ENCODE measurements around the gene PSMB2. TPM values are rescaled to one million over a fixed set of nuclear protein-coding genes. Genes with fewer than 3 reads are reported as not detected.

The PSMB2 gene
- 25.2 and 25.6 TPM in 2 replicates for total RNA-seq

DNA sequence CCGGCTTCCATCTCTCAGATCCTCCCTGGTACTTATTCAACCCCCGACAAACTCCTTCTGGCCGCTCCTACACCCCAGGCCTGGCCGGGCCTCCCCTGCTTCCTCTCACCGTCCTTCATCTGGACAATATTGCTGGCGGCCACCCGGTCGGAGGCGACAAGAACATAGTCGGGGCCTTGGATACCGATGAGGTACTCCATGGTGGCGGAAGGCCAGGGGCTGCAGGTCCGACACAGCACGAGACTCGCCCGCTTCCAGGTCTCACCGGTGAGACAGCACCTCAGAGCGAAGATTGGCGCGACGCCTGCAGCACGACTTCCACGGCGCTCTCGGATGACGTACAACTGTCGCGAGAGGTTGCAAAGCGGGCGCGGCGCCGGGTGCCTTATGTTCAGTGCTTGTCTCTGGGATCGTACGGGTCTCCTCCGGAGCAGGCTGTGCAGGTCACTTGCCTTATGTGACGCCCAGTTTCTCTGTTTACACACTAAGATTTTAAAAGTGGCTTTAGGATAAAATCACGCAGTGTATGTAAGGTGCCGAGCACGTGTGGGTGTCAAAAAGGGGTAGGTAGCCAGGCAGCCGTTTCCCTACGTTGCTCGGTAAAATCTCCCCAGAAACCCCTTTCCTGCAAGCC is at the start of gene PSMB2:
PSMB2 (minus strand) TSS at position 294 of the 634 bp plus-strand sequence; CDS start at position 200, 94 bp downstream.

DNA sequence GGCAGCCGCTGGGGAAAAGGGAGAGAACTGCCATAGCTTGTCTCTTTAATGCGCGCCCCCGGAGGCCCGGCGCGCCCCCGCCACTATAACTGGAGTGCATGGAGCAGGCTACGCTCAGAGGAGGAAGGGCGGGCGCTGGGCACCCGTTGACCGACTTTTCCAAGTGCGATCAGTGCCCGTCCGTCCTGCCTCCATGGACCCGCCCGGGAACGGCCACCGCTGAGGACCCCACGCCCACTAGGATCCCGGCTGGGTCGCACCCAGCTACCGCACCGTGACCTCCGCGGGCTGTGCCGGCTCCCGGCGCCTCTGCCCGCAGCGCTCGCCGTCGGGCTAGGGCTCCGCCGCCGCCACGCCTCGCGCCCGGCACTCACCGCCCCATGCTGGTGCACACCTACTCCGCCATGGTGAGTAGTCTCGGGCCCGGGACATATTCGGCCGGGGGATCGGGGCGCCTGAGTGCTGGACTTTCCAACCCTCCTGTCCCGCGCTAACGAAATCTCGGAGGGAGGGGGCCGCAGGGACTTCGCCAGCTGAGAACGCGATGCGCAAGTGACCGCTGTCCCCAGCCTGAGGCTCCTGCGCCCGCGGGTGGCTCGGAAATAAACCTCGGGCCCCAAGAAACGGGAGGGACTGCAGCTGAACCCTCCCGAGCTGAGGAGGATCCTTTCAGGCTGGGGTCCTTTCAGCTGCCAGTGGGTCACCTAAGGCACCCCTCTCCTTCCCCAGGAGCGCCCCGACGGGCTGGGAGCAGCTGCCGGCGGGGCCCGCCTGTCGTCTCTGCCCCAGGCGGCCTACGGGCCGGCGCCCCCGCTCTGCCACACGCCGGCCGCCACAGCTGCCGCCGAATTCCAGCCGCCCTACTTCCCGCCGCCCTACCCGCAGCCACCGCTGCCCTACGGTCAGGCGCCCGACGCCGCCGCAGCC is 67.9 kb downstream of the PSMB2 start, which contains the start of gene TFAP2E:
TFAP2E (plus strand) TSS at position 117 of the 927 bp plus-strand sequence; CDS start at position 381, 264 bp downstream.

DNA sequence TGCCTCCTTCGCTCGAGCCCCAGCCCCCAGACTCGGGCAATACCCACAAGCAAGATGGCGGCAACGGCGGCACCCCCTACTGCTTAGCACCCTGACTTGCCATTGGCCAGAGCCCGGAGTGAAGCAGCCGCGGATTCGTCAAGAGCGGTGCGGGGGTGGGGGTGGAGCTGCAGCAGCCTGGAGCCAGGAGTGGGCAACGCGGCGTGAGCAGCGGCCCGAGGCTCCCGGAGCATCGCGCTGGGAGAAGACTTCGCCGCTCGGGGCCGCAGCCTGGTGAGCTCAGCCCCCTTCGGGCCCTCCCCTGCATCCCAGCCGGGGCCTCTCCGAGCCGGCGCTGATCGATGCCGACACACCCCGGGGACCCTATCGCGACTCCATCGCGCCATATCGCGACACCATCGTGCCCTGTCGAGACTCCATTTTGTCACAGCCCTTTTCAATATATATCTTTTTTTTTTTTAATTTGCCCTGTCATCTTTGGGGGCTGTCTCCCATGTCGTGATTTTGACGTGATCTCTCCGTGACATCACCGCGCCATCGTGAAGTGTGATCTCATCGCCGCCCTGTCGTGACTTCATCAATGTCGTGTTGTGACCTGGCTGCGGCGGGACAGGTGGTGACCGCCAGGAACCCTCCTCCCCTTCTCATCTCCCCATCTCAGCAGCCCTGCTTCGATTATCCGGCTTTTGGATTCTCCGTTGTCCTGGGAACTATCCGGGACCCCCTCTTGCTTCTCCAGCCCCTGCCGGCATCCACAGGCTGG is 83.5 kb downstream of the PSMB2 start, which contains the start of gene NCDN:
NCDN (plus strand) TSS at position 189 of the 763 bp plus-strand sequence; CDS start at position 581, 392 bp downstream.

DNA sequence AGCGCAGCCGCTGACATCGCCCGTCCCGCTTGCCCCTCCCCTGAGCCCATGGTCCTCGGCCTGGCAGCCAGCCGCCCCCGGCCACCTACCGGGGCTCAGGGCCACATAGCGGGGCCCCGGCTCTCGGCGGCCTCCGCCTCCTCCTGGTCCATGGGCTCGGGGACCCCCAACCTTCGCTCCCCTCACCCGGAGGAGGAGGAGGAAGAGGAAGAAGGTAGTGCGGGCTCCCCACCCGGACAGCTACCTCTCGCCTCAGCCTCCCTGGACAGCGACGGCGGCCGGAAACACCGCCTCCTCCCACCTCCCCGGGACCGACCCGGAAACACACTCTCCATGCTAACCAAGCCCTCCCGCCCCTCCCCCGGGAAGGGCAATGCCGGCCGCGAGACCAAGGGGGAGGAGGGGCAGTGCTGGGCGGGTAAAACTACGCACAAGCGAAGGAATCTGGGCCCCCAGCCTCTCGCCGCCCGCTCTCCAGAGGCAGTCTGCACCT is 84.2 kb downstream of the PSMB2 start, which contains the start of gene KIAA0319L:
KIAA0319L (minus strand) TSS at position 286 of the 493 bp plus-strand sequence. CDS start 2,912 bp downstream, outside the sequence.

Other genes with a start within 250 kb of the PSMB2 start
- gene KIAA0319L, start 84.1 kb downstream of the PSMB2 start, total RNA-seq: 59.0 and 60.5 TPM in 2 replicates
- 44.2 and 46.4 TPM in 2 replicates for gene NCDN, start 83.7 kb downstream of the PSMB2 start, total RNA-seq
- 0.13 and 0.33 TPM in 2 replicates for gene TFAP2E, start 68.2 kb downstream of the PSMB2 start, total RNA-seq
- 19.5 and 20.5 TPM in 2 replicates for gene C1orf216, start 77.4 kb upstream of the PSMB2 start, total RNA-seq
- gene CLSPN, start 128.5 kb upstream of the PSMB2 start, total RNA-seq: 3.7 and 6.8 TPM in 2 replicates
- gene AGO4, start 166.5 kb upstream of the PSMB2 start, total RNA-seq: 22.9 and 25.9 TPM in 2 replicates
- gene AGO1, start 241.7 kb upstream of the PSMB2 start, total RNA-seq: 26.4 and 31.3 TPM in 2 replicates